ENCODE measurements around the gene FAM43B.

FAM43B gene

GRCh38 chr1:20533635-20534034 is 18.7 kb upstream of the FAM43B start:
- intact Hi-C loops (cut with micrococcal nuclease) = no loop called here
- no peaks in the 10 kb centered on the region for H3K9me3 Mint-ChIP-seq
- no peak overlapping the region for H3K27ac Mint-ChIP-seq
- H3K4me1 Mint-ChIP-seq (ENCODE audit: low read depth) = no peaks in the 10 kb centered on the region
- H3K27me3 Mint-ChIP-seq = peaks cover 41% of the 10 kb centered on the region
- H3K4me3 Mint-ChIP-seq = no peak overlapping the region
- no peaks in the 10 kb centered on the region for H3K36me3 Mint-ChIP-seq (ENCODE audit: low read depth)

- H3K27ac Mint-ChIP-seq = no peak overlapping the region
- H3K4me3 Mint-ChIP-seq = no peak overlapping the region
- intact Hi-C loops (cut with micrococcal nuclease) = no loop called here
- no peaks in the 10 kb centered on the region for H3K36me3 Mint-ChIP-seq (ENCODE audit: low read depth)
- no peaks in the 10 kb centered on the region for H3K9me3 Mint-ChIP-seq
- no peaks in the 10 kb centered on the region for H3K4me1 Mint-ChIP-seq (ENCODE audit: low read depth)
- peaks cover 43% of the 10 kb centered on the region for H3K27me3 Mint-ChIP-seq
Observed at GRCh38 chr1:20534659-20535417, 17.5 kb upstream of the FAM43B start.

- intact Hi-C loops (cut with micrococcal nuclease) = no loop called here
- H3K36me3 Mint-ChIP-seq (ENCODE audit: low read depth) = no peaks in the 10 kb centered on the region
- H3K4me3 Mint-ChIP-seq = no peak overlapping the region
- H3K27me3 Mint-ChIP-seq = peaks cover 41% of the 10 kb centered on the region
- no peak overlapping the region for H3K27ac Mint-ChIP-seq
- H3K4me1 Mint-ChIP-seq (ENCODE audit: low read depth) = no peaks in the 10 kb centered on the region
- H3K9me3 Mint-ChIP-seq = no peaks in the 10 kb centered on the region
Observed at GRCh38 chr1:20538227-20538626, 14.1 kb upstream of the FAM43B start.

- Mint-ChIP-seq H3K9me3 (no peaks in the 10 kb centered on the region), H3K27ac (no peak overlapping the region), H3K4me1 (ENCODE audit: low read depth) (no peaks in the 10 kb centered on the region), H3K36me3 (ENCODE audit: low read depth) (no peaks in the 10 kb centered on the region), H3K27me3 (peaks cover 37% of the 10 kb centered on the region), H3K4me3 (no peak overlapping the region)
- intact Hi-C loops (cut with micrococcal nuclease) = no loop called here
Observed at GRCh38 chr1:20538760-20539551, 13.4 kb upstream of the FAM43B start.

GRCh38 chr1:20540281-20540680 is 12.1 kb upstream of the FAM43B start:
- H3K27ac Mint-ChIP-seq = no peak overlapping the region
- no peak overlapping the region for H3K4me3 Mint-ChIP-seq
- no peaks in the 10 kb centered on the region for H3K4me1 Mint-ChIP-seq (ENCODE audit: low read depth)
- intact Hi-C loops (cut with micrococcal nuclease) = no loop called here
- no peaks in the 10 kb centered on the region for H3K36me3 Mint-ChIP-seq (ENCODE audit: low read depth)
- no peaks in the 10 kb centered on the region for H3K9me3 Mint-ChIP-seq
- peaks cover 36% of the 10 kb centered on the region for H3K27me3 Mint-ChIP-seq

- no peaks in the 10 kb centered on the region for H3K36me3 Mint-ChIP-seq (ENCODE audit: low read depth)
- no peak overlapping the region for H3K27ac Mint-ChIP-seq
- H3K4me1 Mint-ChIP-seq (ENCODE audit: low read depth) = no peaks in the 10 kb centered on the region
- H3K9me3 Mint-ChIP-seq = no peaks in the 10 kb centered on the region
- H3K27me3 Mint-ChIP-seq = peaks cover 55% of the 10 kb centered on the region
- intact Hi-C loops (cut with micrococcal nuclease) = no loop called here
- H3K4me3 Mint-ChIP-seq = no peak overlapping the region
Observed at GRCh38 chr1:20546637-20547036, 5.7 kb upstream of the FAM43B start.

- intact Hi-C loops (cut with micrococcal nuclease) = no loop called here
- no peak overlapping the region for H3K4me3 Mint-ChIP-seq
- no peaks in the 10 kb centered on the region for H3K4me1 Mint-ChIP-seq (ENCODE audit: low read depth)
- H3K36me3 Mint-ChIP-seq (ENCODE audit: low read depth) = no peaks in the 10 kb centered on the region
- peaks cover 68% of the 10 kb centered on the region for H3K27me3 Mint-ChIP-seq
- no peaks in the 10 kb centered on the region for H3K9me3 Mint-ChIP-seq
- H3K27ac Mint-ChIP-seq = no peak overlapping the region
Observed at GRCh38 chr1:20551161-20551560, 1.2 kb upstream of the FAM43B start.

GRCh38 chr1:20552728-20553445 is 514 bp downstream of the FAM43B start:
- H3K27me3 Mint-ChIP-seq = peaks cover 61% of the 10 kb centered on the region
- no peaks in the 10 kb centered on the region for H3K9me3 Mint-ChIP-seq
- intact Hi-C loops (cut with micrococcal nuclease) = no loop called here
- no peaks in the 10 kb centered on the region for H3K4me1 Mint-ChIP-seq (ENCODE audit: low read depth)
- H3K4me3 Mint-ChIP-seq = no peak overlapping the region
- no peak overlapping the region for H3K27ac Mint-ChIP-seq
- no peaks in the 10 kb centered on the region for H3K36me3 Mint-ChIP-seq (ENCODE audit: low read depth)

GRCh38 chr1:20555025-20555757 is 2.8 kb downstream of the FAM43B start:
- intact Hi-C loops (cut with micrococcal nuclease) = no loop called here
- no peak overlapping the region for H3K4me3 Mint-ChIP-seq
- H3K9me3 Mint-ChIP-seq = no peaks in the 10 kb centered on the region
- H3K27me3 Mint-ChIP-seq = peaks cover 52% of the 10 kb centered on the region
- H3K36me3 Mint-ChIP-seq (ENCODE audit: low read depth) = no peaks in the 10 kb centered on the region
- no peaks in the 10 kb centered on the region for H3K4me1 Mint-ChIP-seq (ENCODE audit: low read depth)
- no peak overlapping the region for H3K27ac Mint-ChIP-seq

GRCh38 chr1:20555758-20556120 is 3.4 kb downstream of the FAM43B start:
- intact Hi-C loops (cut with micrococcal nuclease) = no loop called here
- Mint-ChIP-seq H3K4me1 (ENCODE audit: low read depth) (no peaks in the 10 kb centered on the region), H3K4me3 (no peak overlapping the region), H3K36me3 (ENCODE audit: low read depth) (no peaks in the 10 kb centered on the region), H3K27ac (no peak overlapping the region), H3K27me3 (peaks cover 48% of the 10 kb centered on the region), H3K9me3 (no peaks in the 10 kb centered on the region)

- intact Hi-C loops (cut with micrococcal nuclease) = no loop called here
- no peaks in the 10 kb centered on the region for H3K36me3 Mint-ChIP-seq (ENCODE audit: low read depth)
- no peak overlapping the region for H3K4me3 Mint-ChIP-seq
- peaks cover 37% of the 10 kb centered on the region for H3K27me3 Mint-ChIP-seq
- no peaks in the 10 kb centered on the region for H3K9me3 Mint-ChIP-seq
- H3K27ac Mint-ChIP-seq = no peak overlapping the region
- H3K4me1 Mint-ChIP-seq (ENCODE audit: low read depth) = no peaks in the 10 kb centered on the region
Observed at GRCh38 chr1:20558191-20558590, 5.8 kb downstream of the FAM43B start.

- no peak overlapping the region for H3K27ac Mint-ChIP-seq
- peaks cover 32% of the 10 kb centered on the region for H3K27me3 Mint-ChIP-seq
- no peaks in the 10 kb centered on the region for H3K4me1 Mint-ChIP-seq (ENCODE audit: low read depth)
Observed at GRCh38 chr1:20560966-20561365, 8.6 kb downstream of the FAM43B start.

GRCh38 chr1:20565234-20565633 is 12.9 kb downstream of the FAM43B start:
- Mint-ChIP-seq H3K4me1 (ENCODE audit: low read depth) (no peaks in the 10 kb centered on the region), H3K36me3 (ENCODE audit: low read depth) (no peaks in the 10 kb centered on the region), H3K9me3 (peaks cover 7% of the 10 kb centered on the region), H3K27ac (no peak overlapping the region), H3K4me3 (no peak overlapping the region), H3K27me3 (peaks cover 37% of the 10 kb centered on the region)
- intact Hi-C loops (cut with micrococcal nuclease) = no loop called here

More at GRCh38 chr1:20560966-20561365, 8.6 kb downstream of the FAM43B start:
- Mint-ChIP-seq H3K9me3 (no peaks in the 10 kb centered on the region), H3K4me3 (no peak overlapping the region), H3K36me3 (ENCODE audit: low read depth) (no peaks in the 10 kb centered on the region)
- intact Hi-C loops (cut with micrococcal nuclease) = no loop called here

All from dendritic cell treated with granulocyte-macrophage colony-stimulating factor and Interleukin-4, amounts not matched to agents 40 ng/mL and 50 ng/mL, for 4 days (primary cell).